Prostate gland (tissue), 2 donors: ENCODE results near the gene ADCY4. TPM values are rescaled to one million over a fixed set of nuclear protein-coding genes. Genes with fewer than 3 reads are reported as not detected.

Source experiments
- DNase-seq: peaks from one replicate; pipeline ENCODE4 v3.0.0-alpha.2; 2019; ENCODE audit warnings: low spot score
- H3K27ac ChIP-seq, 2 donors: fragments of 200-600 bp; sonication (generic); 2 replicates each; pipeline ENCODE4 v1.5.1; 2017 to 2019
- H3K27me3 ChIP-seq: fragments of 200-600 bp; sonication (generic); replicated peaks from 2 replicates; pipeline ENCODE4 v1.5.1; 2019; ENCODE audit not compliant: insufficient read depth
- H3K36me3 ChIP-seq, 2 donors: fragments of 200-600 bp; sonication (generic); 1 replicate in 1 of 2; 2 replicates in 1 of 2; pipeline versions ENCODE4 v1.5.1 to v1.8.1; 2017 to 2019
- H3K4me1 ChIP-seq: fragments of 200-600 bp; sonication (generic); replicated peaks from 2 replicates; pipeline ENCODE4 v1.5.1; 2019
- H3K4me3 ChIP-seq, 2 donors: fragments of 200-600 bp; sonication (generic); 2 replicates each; pipeline ENCODE4 v1.5.1; 2017 to 2019
- H3K9me3 ChIP-seq: fragments of 200-600 bp; sonication (generic); 2 replicates; pipeline ENCODE4 v1.5.1; 2017
- POLR2A ChIP-seq: fragments of 450-650 bp; IDR thresholded peaks from one replicate; pipeline ENCODE4 v1.6.1; 2016; ENCODE audit warnings: antibody characterized with exemption, mild to moderate bottlenecking
- POLR2AphosphoS5 ChIP-seq: sonication (generic); formaldehyde crosslinking; IDR thresholded peaks from one replicate; pipeline ENCODE4 v1.6.1; 2017; ENCODE audit warnings: antibody characterized with exemption
- WGBS: methylation state at CpG from one replicate; pipeline ENCODE4 v1.1.5; 2018; 5-methylcytosine and 5-hydroxymethylcytosine counted together
- intact Hi-C: fragments of 100-400 bp; cut with DNase I; formaldehyde crosslinking; loops from one replicate; pipeline ENCODE4 v1.14.2; 2022
- total RNA-seq, 2 donors: library from RNA; depleted of rRNA; stranded (reverse); fragments of >200 nt; gene quantifications; one replicate each; pipeline ENCODE4 v1.1.0, GENCODE V29; 2016
- TF ChIP-seq, protein P1 (sequence below), 4 experiments: fragments of 200-600 bp in 2 of 4; fragments of 450-650 bp in 2 of 4; sonication (generic) in 2 of 4; IDR thresholded peaks; 1 replicate in 3 of 4; 2 replicates in 1 of 4; pipeline ENCODE4 v1.5.1; 2016 to 2019; ENCODE audit warnings: antibody characterized with exemption in 4 of 4, mild to moderate bottlenecking in 2 of 4, moderate library complexity in 2 of 4

Gene ADCY4
- total RNA-seq, 2 donors from 2014 or later, result 19.4 to 28.7 TPM

GRCh38 chr14:24367514-24368211, 32.8 kb upstream of the ADCY4 start, which contains the start of gene NFATC4:
Gene NFATC4 (plus strand): TSS chr14:24368184. CDS start chr14:24368341, 157 bp downstream.
- Histone ChIP-seq H3K4me3 (peak within 1 kb of the TSS; percentile 46 to 48), H3K9me3 (no peaks in the 10 kb centered on the region), H3K27me3 (no peaks in the 10 kb centered on the region), H3K36me3 (no peaks in the 10 kb centered on the region), H3K27ac (peak within 1 kb of the TSS; percentile 85 to 92), H3K4me1 (no peaks in the 10 kb centered on the region)
- peak; percentile 0 for TF ChIP-seq POLR2A
- TF ChIP-seq, protein P1, sequence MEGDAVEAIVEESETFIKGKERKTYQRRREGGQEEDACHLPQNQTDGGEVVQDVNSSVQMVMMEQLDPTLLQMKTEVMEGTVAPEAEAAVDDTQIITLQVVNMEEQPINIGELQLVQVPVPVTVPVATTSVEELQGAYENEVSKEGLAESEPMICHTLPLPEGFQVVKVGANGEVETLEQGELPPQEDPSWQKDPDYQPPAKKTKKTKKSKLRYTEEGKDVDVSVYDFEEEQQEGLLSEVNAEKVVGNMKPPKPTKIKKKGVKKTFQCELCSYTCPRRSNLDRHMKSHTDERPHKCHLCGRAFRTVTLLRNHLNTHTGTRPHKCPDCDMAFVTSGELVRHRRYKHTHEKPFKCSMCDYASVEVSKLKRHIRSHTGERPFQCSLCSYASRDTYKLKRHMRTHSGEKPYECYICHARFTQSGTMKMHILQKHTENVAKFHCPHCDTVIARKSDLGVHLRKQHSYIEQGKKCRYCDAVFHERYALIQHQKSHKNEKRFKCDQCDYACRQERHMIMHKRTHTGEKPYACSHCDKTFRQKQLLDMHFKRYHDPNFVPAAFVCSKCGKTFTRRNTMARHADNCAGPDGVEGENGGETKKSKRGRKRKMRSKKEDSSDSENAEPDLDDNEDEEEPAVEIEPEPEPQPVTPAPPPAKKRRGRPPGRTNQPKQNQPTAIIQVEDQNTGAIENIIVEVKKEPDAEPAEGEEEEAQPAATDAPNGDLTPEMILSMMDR (IDR thresholded peaks at IDR 0.05), result no peak
- TF ChIP-seq POLR2AphosphoS5, result no peak
- 9% methylated on average over 21 of the region's 21 CpGs for WGBS
- intact Hi-C loops, result no loop called here
- DNase-seq, result peak; percentile 56

DNA sequence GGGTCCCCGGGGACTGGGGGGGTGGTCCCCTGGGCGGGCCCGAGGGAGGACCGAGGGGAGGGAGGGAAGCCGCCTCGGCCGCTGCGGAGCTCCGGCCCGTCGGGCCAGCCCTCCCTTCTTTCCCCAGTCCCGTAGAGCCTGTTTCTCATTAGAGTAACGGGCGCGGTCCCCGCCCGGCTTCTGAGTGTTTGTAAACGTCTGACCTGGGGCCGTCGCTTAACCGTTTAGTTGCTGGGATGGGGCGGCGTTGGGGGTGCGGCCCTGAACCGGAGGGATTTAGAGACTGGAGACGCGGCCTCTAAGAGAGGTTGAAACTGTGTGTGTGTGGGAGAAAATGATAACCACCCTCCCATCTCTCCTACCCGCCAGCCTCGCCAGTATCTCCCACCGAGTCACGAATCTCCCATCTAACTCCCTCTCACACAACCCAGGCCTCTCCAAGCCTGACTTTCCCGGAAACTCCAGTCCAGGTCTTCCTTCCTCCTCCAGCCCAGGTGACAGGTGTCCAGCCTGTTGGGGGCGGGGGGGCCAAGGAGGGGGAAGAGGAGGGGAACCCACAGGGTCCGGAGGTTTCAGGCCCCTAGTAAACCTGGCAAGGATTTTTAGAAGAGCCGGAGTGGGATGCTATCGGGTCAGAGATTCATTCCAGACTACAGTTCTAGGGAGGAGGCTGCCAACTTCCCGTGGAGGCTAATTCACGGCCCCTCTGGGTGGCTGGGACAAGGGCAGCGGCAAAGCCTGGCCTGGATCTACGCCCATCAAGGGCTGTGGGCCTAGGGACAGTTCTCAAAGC, 32.0 kb upstream of the ADCY4 start:
- Histone ChIP-seq H3K4me1 (no peaks in the 10 kb centered on the region), H3K36me3 (no peaks in the 10 kb centered on the region), H3K4me3 (peak overlapping the region; percentile 46 to 48), H3K9me3 (no peaks in the 10 kb centered on the region), H3K27me3 (no peaks in the 10 kb centered on the region), H3K27ac (peak overlapping the region; percentile 85 to 92)
- intact Hi-C loops, result loop anchor here (1.0 kb wide), 1 partner anchor 33 kb away; no protein-coding TSS in a partner anchor
- TF ChIP-seq POLR2AphosphoS5 (no peak), POLR2A (peak; percentile 22)
- WGBS, result under 1% methylated on average over 40 of the region's 40 CpGs
- peak; percentile 91 for DNase-seq

GRCh38 chr14:24366413-24366720, 31.5 kb upstream of the ADCY4 start:
- 0% methylated on average over 16 of the region's 16 CpGs for WGBS

GRCh38 chr14:24365600-24366412, 30.9 kb upstream of the ADCY4 start:
- TF ChIP-seq, protein P1 (IDR thresholded peaks at IDR 0.05), result peak; percentile 52 to 98 (median 91)
- TF ChIP-seq POLR2A, result peak; percentile 9
- peak; percentile 73 for TF ChIP-seq POLR2AphosphoS5
- intact Hi-C loops, result loop anchor here (1.0 kb wide), 2 partner anchors 34 to 65 kb away; no protein-coding TSS in a partner anchor

More at GRCh38 chr14:24366413-24366720, 31.5 kb upstream of the ADCY4 start:
- intact Hi-C loops, result loop anchor here (1.0 kb wide), 1 partner anchor 34 kb away; no protein-coding TSS in a partner anchor
- DNase-seq, result no peak
- peak; percentile 60 for TF ChIP-seq POLR2A
- TF ChIP-seq, protein P1 (IDR thresholded peaks at IDR 0.05), result no peak
- no peaks in the 10 kb centered on the region for H3K4me1 ChIP-seq
- peak overlapping the region; percentile 46 to 48 for H3K4me3 ChIP-seq
- H3K9me3 ChIP-seq, result no peaks in the 10 kb centered on the region
- H3K27ac ChIP-seq, result peak overlapping the region; percentile 85 to 92
- no peaks in the 10 kb centered on the region for H3K27me3 ChIP-seq
- no peaks in the 10 kb centered on the region for H3K36me3 ChIP-seq

More at GRCh38 chr14:24365600-24366412, 30.9 kb upstream of the ADCY4 start:
- Histone ChIP-seq H3K36me3 (no peaks in the 10 kb centered on the region), H3K9me3 (no peaks in the 10 kb centered on the region), H3K4me3 (peak overlapping the region; percentile 46 to 48), H3K27me3 (no peaks in the 10 kb centered on the region), H3K4me1 (no peaks in the 10 kb centered on the region), H3K27ac (peak overlapping the region; percentile 85 to 92)
- DNase-seq, result peak; percentile 90
- WGBS, result 3% methylated on average over 26 of the region's 28 CpGs
